ENCODE results near the gene TNNC2.

DNA sequence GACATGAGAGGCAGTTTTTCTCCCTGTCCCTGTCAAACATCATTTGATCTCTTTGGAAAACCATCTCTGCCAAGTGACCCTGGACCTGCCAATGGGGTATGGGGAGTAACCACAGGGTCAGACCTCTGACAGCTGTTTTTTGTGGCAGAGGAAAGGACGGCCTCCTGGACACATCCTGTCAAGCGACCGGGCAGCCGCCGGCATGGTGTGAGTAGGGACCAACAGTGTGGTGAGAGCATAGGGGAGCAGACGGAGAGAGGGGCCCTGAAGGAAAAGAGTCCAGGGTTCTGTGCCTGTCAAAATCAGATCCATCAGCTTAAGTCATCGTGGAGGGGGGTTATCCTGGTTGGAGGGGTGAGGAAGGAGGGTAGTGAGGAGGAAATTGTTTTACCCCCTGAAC, 25.3 kb downstream of the TNNC2 start:
- TF ChIP-seq EZH2 (IDR thresholded peaks at IDR 0.05; ENCODE audit: borderline replicate concordance, insufficient read depth, low read length, poor library complexity, severe bottlenecking) (no peak), EP300 (conservative IDR thresholded peaks at IDR 0.05; ENCODE audit: poor library complexity, severe bottlenecking) (no peak)
- TF ChIP-seq, protein P1, sequence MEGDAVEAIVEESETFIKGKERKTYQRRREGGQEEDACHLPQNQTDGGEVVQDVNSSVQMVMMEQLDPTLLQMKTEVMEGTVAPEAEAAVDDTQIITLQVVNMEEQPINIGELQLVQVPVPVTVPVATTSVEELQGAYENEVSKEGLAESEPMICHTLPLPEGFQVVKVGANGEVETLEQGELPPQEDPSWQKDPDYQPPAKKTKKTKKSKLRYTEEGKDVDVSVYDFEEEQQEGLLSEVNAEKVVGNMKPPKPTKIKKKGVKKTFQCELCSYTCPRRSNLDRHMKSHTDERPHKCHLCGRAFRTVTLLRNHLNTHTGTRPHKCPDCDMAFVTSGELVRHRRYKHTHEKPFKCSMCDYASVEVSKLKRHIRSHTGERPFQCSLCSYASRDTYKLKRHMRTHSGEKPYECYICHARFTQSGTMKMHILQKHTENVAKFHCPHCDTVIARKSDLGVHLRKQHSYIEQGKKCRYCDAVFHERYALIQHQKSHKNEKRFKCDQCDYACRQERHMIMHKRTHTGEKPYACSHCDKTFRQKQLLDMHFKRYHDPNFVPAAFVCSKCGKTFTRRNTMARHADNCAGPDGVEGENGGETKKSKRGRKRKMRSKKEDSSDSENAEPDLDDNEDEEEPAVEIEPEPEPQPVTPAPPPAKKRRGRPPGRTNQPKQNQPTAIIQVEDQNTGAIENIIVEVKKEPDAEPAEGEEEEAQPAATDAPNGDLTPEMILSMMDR (IDR thresholded peaks at IDR 0.05; ENCODE audit: poor library complexity, severe bottlenecking): no peak

All from neural cell (in vitro differentiated cells).